GM12878 (cell line): ENCODE results near the gene PIP4K2A. TPM values are rescaled to one million over a fixed set of nuclear protein-coding genes. Genes with fewer than 3 reads are reported as not detected.

Experiments used
- ASH2L ChIP-seq: fragments of 300-600, 200-600 bp; sonication (generic); IDR thresholded peaks from 2 replicates; pipeline ENCODE4 v1.6.1; 2017; ENCODE audit warnings: low read depth, mild to moderate bottlenecking, borderline replicate concordance
- BHLHE40 ChIP-seq, 2 experiments: fragments of 450-650 bp in 1 of 2; IDR thresholded peaks; 2 replicates each; pipeline ENCODE4 v1.6.1; 2011 to 2017; ENCODE audit warnings: low read depth in 2 of 2, borderline replicate concordance in 1 of 2, improper control_type of control experiment in 1 of 2, low read length in 1 of 2, mild to moderate bottlenecking in 1 of 2
- CEBPB ChIP-seq, 2 experiments: fragments of 150-350 bp in 1 of 2; IDR thresholded peaks; 2 replicates each; pipeline ENCODE4 v1.6.1; 2012 to 2014; ENCODE audit warnings: low read depth in 2 of 2, low read length in 2 of 2, borderline replicate concordance in 1 of 2, inconsistent platforms in 1 of 2
- CREB1 ChIP-seq: IDR thresholded peaks from 2 replicates; pipeline ENCODE4 v1.6.1; 2012; ENCODE audit warnings: low read depth, mild to moderate bottlenecking, inconsistent platforms
- HDAC6 ChIP-seq: fragments of 200-600 bp; sonication (generic); IDR thresholded peaks from one replicate; pipeline ENCODE4 v1.8.0; 2017; ENCODE audit warnings: antibody characterized with exemption; ENCODE audit not compliant: unreplicated experiment
- IKZF2 ChIP-seq, 2 experiments: fragments of 450-650 bp; IDR thresholded peaks; 2 replicates each; pipeline ENCODE4 v1.6.1; 2017; ENCODE audit warnings: mild to moderate bottlenecking in 2 of 2, moderate library complexity in 2 of 2
- IRF3 ChIP-seq: fragments of 450-650 bp; IDR thresholded peaks from 2 replicates; pipeline ENCODE4 v1.6.1; 2014; ENCODE audit warnings: mild to moderate bottlenecking
- NFYA ChIP-seq: IDR thresholded peaks from 2 replicates; pipeline ENCODE4 v1.6.1; 2011; ENCODE audit warnings: low read depth, mild to moderate bottlenecking, low read length, improper control_type of control experiment, borderline replicate concordance
- NFYB ChIP-seq: IDR thresholded peaks from 2 replicates; pipeline ENCODE4 v1.6.1; 2011; ENCODE audit warnings: low read depth, mild to moderate bottlenecking, low read length, improper control_type of control experiment, moderate library complexity; ENCODE audit not compliant: insufficient read depth
- PML ChIP-seq: IDR thresholded peaks from 2 replicates; pipeline ENCODE4 v1.6.1; 2012; ENCODE audit warnings: low read length, inconsistent platforms
- RELA ChIP-seq: fragments of 450-650 bp; IDR thresholded peaks from 2 replicates; pipeline ENCODE4 v1.8.0; 2014; ENCODE audit warnings: borderline replicate concordance; ENCODE audit not compliant: partially characterized antibody
- SMC3 ChIP-seq: IDR thresholded peaks from 2 replicates; pipeline ENCODE4 v1.6.1; 2011; ENCODE audit warnings: low read length, improper control_type of control experiment, borderline replicate concordance
- SP1 ChIP-seq: IDR thresholded peaks from one replicate; pipeline ENCODE4 v1.6.1; 2011; ENCODE audit warnings: low read depth, low read length
- SPI1 ChIP-seq: IDR thresholded peaks from 2 replicates; pipeline ENCODE4 v1.6.1; 2011; ENCODE audit warnings: low read depth, mild to moderate bottlenecking, low read length, moderate library complexity, borderline replicate concordance; ENCODE audit not compliant: insufficient read depth
- SREBF1 ChIP-seq: IDR thresholded peaks from 2 replicates; pipeline ENCODE4 v1.6.1; 2012; ENCODE audit warnings: mild to moderate bottlenecking, low read length
- SREBF2 ChIP-seq: IDR thresholded peaks from 2 replicates; pipeline ENCODE4 v1.6.1; 2012; ENCODE audit warnings: mild to moderate bottlenecking, low read length
- STAT1 ChIP-seq: fragments of 450-650 bp; conservative IDR thresholded peaks from 2 replicates; pipeline ENCODE4 v1.6.1; 2014; ENCODE audit warnings: antibody characterized with exemption, mild to moderate bottlenecking
- SUZ12 ChIP-seq: fragments of 200-600 bp; sonication (generic); IDR thresholded peaks from one replicate; pipeline ENCODE4 v1.6.1; 2018; ENCODE audit warnings: antibody characterized with exemption, mild to moderate bottlenecking; ENCODE audit not compliant: unreplicated experiment
- ZNF274 ChIP-seq: IDR thresholded peaks from one replicate; pipeline ENCODE4 v1.8.0; 2011; ENCODE audit not compliant: insufficient read length, insufficient read depth
- polyA plus RNA-seq, 11 experiments: library from polyadenylated mRNA; depleted of rRNA in 4 of 11; unstranded in 6 of 11; stranded (reverse) in 5 of 11; fragments of >200 nt; fragmentation: Nextera tagmentation in 4 of 11; fragmentation: Illumina TruSeq in 1 of 11; extraction: Ambion mirVana in 4 of 11; extraction: Trizol in 1 of 11; gene quantifications; 1 replicate in 1 of 11; 2 replicates in 10 of 11; pipeline versions ENCODE4 v1.2.1 to v1.2.3, GENCODE V29; 2011 to 2016; ENCODE audit warnings: inconsistent platforms in 2 of 11, missing spikeins in 2 of 11, low read depth in 1 of 11
- total RNA-seq, 4 experiments: library from RNA; depleted of rRNA in 3 of 4; stranded (reverse); fragments of >200 nt in 3 of 4; fragmentation: Illumina TruSeq in 1 of 4; extraction: Trizol in 1 of 4; gene quantifications; 2 replicates each; pipeline versions ENCODE4 v1.2.1 to v1.2.3, GENCODE V29; 2013 to 2021
- TF ChIP-seq, protein P1 (sequence below): IDR thresholded peaks from 2 replicates; pipeline ENCODE4 v1.6.1; 2011; ENCODE audit warnings: borderline replicate concordance, low read depth, mild to moderate bottlenecking, moderate library complexity, mixed read lengths, low read length; ENCODE audit not compliant: insufficient read depth; ENCODE audit errors: extremely low read length
- TF ChIP-seq, protein P2 (sequence below): fragments of 450-650 bp; IDR thresholded peaks from 2 replicates; pipeline ENCODE4 v1.6.1; 2016; ENCODE audit warnings: mild to moderate bottlenecking
- TF ChIP-seq, protein P3 (sequence below): IDR thresholded peaks from 2 replicates; pipeline ENCODE4 v1.6.1; 2012; ENCODE audit warnings: improper control_type of control experiment, low read depth, low read length; ENCODE audit not compliant: insufficient replicate concordance

Gene PIP4K2A
- total and polyA plus RNA-seq, 10 of the 15 experiments (the other 5 are each of a cell fraction or from before 2014, with no cell fraction given): 54.3 to 139 (median 84.4) TPM

GRCh38 chr10:22606164-22606614, 108.2 kb downstream of the PIP4K2A start (continued):
- TF ChIP-seq ZNF274 (no peak), IKZF2 (IDR thresholded peaks at IDR 0.05) (peak; percentile 82 to 91), SPI1 (peak; percentile 18; the same call in 1 of the 2 replicates), PML (peak; percentile 74), STAT1 (no peak), SREBF2 (no peak), CREB1 (no peak; the same call in 1 of the 2 replicates), SMC3 (no peak), RELA (peak; percentile 32), NFYB (no peak), NFYA (no peak), SUZ12 (no peak), BHLHE40 (IDR thresholded peaks at IDR 0.05; ENCODE audit: borderline replicate concordance in 1 of 2, low read depth in 2 of 2, low read length in 1 of 2) (peak; percentile 44 to 67; a peak in 2 of 4 replicates), IRF3 (no peak), SP1 (peak; percentile 70), ASH2L (no peak), SREBF1 (0 out of 2 replicates have a peak, but pooled peaks have one; percentile 12), CEBPB (IDR thresholded peaks at IDR 0.05; ENCODE audit: borderline replicate concordance in 1 of 2, low read depth in 2 of 2, low read length in 2 of 2) (no peak), HDAC6 (no peak)
- TF ChIP-seq, protein P1, sequence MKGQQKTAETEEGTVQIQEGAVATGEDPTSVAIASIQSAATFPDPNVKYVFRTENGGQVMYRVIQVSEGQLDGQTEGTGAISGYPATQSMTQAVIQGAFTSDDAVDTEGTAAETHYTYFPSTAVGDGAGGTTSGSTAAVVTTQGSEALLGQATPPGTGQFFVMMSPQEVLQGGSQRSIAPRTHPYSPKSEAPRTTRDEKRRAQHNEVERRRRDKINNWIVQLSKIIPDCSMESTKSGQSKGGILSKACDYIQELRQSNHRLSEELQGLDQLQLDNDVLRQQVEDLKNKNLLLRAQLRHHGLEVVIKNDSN: no peak
- TF ChIP-seq, protein P2, sequence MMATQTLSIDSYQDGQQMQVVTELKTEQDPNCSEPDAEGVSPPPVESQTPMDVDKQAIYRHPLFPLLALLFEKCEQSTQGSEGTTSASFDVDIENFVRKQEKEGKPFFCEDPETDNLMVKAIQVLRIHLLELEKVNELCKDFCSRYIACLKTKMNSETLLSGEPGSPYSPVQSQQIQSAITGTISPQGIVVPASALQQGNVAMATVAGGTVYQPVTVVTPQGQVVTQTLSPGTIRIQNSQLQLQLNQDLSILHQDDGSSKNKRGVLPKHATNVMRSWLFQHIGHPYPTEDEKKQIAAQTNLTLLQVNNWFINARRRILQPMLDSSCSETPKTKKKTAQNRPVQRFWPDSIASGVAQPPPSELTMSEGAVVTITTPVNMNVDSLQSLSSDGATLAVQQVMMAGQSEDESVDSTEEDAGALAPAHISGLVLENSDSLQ: no peak
- TF ChIP-seq, protein P3, sequence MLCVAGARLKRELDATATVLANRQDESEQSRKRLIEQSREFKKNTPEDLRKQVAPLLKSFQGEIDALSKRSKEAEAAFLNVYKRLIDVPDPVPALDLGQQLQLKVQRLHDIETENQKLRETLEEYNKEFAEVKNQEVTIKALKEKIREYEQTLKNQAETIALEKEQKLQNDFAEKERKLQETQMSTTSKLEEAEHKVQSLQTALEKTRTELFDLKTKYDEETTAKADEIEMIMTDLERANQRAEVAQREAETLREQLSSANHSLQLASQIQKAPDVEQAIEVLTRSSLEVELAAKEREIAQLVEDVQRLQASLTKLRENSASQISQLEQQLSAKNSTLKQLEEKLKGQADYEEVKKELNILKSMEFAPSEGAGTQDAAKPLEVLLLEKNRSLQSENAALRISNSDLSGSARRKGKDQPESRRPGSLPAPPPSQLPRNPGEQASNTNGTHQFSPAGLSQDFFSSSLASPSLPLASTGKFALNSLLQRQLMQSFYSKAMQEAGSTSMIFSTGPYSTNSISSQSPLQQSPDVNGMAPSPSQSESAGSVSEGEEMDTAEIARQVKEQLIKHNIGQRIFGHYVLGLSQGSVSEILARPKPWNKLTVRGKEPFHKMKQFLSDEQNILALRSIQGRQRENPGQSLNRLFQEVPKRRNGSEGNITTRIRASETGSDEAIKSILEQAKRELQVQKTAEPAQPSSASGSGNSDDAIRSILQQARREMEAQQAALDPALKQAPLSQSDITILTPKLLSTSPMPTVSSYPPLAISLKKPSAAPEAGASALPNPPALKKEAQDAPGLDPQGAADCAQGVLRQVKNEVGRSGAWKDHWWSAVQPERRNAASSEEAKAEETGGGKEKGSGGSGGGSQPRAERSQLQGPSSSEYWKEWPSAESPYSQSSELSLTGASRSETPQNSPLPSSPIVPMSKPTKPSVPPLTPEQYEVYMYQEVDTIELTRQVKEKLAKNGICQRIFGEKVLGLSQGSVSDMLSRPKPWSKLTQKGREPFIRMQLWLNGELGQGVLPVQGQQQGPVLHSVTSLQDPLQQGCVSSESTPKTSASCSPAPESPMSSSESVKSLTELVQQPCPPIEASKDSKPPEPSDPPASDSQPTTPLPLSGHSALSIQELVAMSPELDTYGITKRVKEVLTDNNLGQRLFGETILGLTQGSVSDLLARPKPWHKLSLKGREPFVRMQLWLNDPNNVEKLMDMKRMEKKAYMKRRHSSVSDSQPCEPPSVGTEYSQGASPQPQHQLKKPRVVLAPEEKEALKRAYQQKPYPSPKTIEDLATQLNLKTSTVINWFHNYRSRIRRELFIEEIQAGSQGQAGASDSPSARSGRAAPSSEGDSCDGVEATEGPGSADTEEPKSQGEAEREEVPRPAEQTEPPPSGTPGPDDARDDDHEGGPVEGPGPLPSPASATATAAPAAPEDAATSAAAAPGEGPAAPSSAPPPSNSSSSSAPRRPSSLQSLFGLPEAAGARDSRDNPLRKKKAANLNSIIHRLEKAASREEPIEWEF: peak; percentile 68
